Cardiac muscle cell (in vitro differentiated cells and primary cell): ENCODE measurements around the gene PI16. TPM values are rescaled to one million over a fixed set of nuclear protein-coding genes. Genes with fewer than 3 reads are reported as not detected.

ENCODE experiments used
- DNase-seq, 2 donors: peaks; one replicate each; pipeline versions ENCODE4 v3.0.0 to v3.0.0-alpha.2; 2010 to 2017; ENCODE audit warnings: low read depth in 1 of 2, low spot score in 1 of 2
- H3K27ac ChIP-seq: fragments of 200-600 bp; sonication (generic); 2 replicates; pipeline ENCODE4 v1.5.1; 2016
- H3K27me3 ChIP-seq: fragments of 200-600 bp; sonication (generic); 2 replicates; pipeline ENCODE4 v1.6.0; 2016; ENCODE audit warnings: control low read depth
- H3K36me3 ChIP-seq: fragments of 200-600 bp; sonication (generic); 2 replicates; pipeline ENCODE4 v1.5.1; 2016; ENCODE audit warnings: control low read depth
- H3K4me1 ChIP-seq: fragments of 200-600 bp; sonication (generic); 2 replicates; pipeline ENCODE4 v1.8.1; 2017; ENCODE audit warnings: low read depth, mild to moderate bottlenecking, mixed run types
- H3K4me3 ChIP-seq: fragments of 200-600 bp; sonication (generic); 2 replicates; pipeline ENCODE4 v1.5.1; 2016; ENCODE audit warnings: mild to moderate bottlenecking
- H3K9me3 ChIP-seq: fragments of 200-600 bp; sonication (generic); 2 replicates; pipeline ENCODE4 v1.5.1; 2017; ENCODE audit warnings: low read depth, mild to moderate bottlenecking, control low read depth
- CTCF ChIP-seq: IDR thresholded peaks from 2 replicates; pipeline ENCODE4 v1.5.1; 2012; ENCODE audit warnings: low read depth, mild to moderate bottlenecking, low read length
- polyA plus RNA-seq: library from polyadenylated mRNA; unstranded; fragments of >200 nt; fragmentation: Nextera tagmentation; extraction: Ambion mirVana; gene quantifications from 2 replicates; pipeline ENCODE4 v1.2.1, GENCODE V29; 2016
- total RNA-seq: library from RNA; depleted of rRNA; stranded (reverse); fragments of >200 nt; gene quantifications from 2 replicates; pipeline ENCODE4 v1.2.3, GENCODE V29; 2016

The PI16 gene
- total and polyA plus RNA-seq, 2 experiments from 2014 or later = 0.37 TPM; not detected in 1

- H3K27ac ChIP-seq = no peak overlapping the region
- no peaks in the 10 kb centered on the region for H3K9me3 ChIP-seq
- DNase-seq = no peak
Observed at GRCh38 chr6:36983538-36983937, 29.0 kb downstream of the PI16 start.

GRCh38 chr6:36984581-36985416, 30.3 kb downstream of the PI16 start:
- no peaks in the 10 kb centered on the region for H3K27me3 ChIP-seq
- no peaks in the 10 kb centered on the region for H3K9me3 ChIP-seq
- peak overlapping the region; percentile 87 for H3K4me3 ChIP-seq
- no peaks in the 10 kb centered on the region for H3K36me3 ChIP-seq
- TF ChIP-seq CTCF = no peak
- H3K27ac ChIP-seq = peak overlapping the region; percentile 98
- peak; percentile 54 to 78 for DNase-seq
- H3K4me1 ChIP-seq = peaks cover 34% of the 10 kb centered on the region

More at GRCh38 chr6:36983538-36983937, 29.0 kb downstream of the PI16 start:
- TF ChIP-seq CTCF = no peak
- Histone ChIP-seq H3K4me1 (peaks cover 39% of the 10 kb centered on the region), H3K4me3 (no peak overlapping the region), H3K27me3 (no peaks in the 10 kb centered on the region), H3K36me3 (no peaks in the 10 kb centered on the region)

- no peak for TF ChIP-seq CTCF
- no peaks in the 10 kb centered on the region for H3K27me3 ChIP-seq
- peak overlapping the region; percentile 98 for H3K27ac ChIP-seq
- H3K4me1 ChIP-seq = peaks cover 29% of the 10 kb centered on the region
- H3K9me3 ChIP-seq = no peaks in the 10 kb centered on the region
- peak overlapping the region; percentile 87 for H3K4me3 ChIP-seq
- no peaks in the 10 kb centered on the region for H3K36me3 ChIP-seq
- DNase-seq = no peak
Observed at GRCh38 chr6:36985417-36985807, 30.9 kb downstream of the PI16 start.

- DNase-seq = peak; percentile 93 to 94
- no peak for TF ChIP-seq CTCF
- peak within 1 kb of the TSS; percentile 87 for H3K4me3 ChIP-seq
- H3K27me3 ChIP-seq = no peaks in the 10 kb centered on the region
- peak within 1 kb of the TSS; percentile 98 for H3K27ac ChIP-seq
- no peaks in the 10 kb centered on the region for H3K9me3 ChIP-seq
- no peaks in the 10 kb centered on the region for H3K36me3 ChIP-seq
- peaks cover 23% of the 10 kb centered on the region for H3K4me1 ChIP-seq
Observed at GRCh38 chr6:36985808-36986703, 31.5 kb downstream of the PI16 start, which contains the start of gene MTCH1. TSS of gene MTCH1 (minus strand) at chr6:36986196. CDS start at chr6:36986173, 23 bp downstream.

- no peak for TF ChIP-seq CTCF
- no peaks in the 10 kb centered on the region for H3K27me3 ChIP-seq
- no peak for DNase-seq
- peak overlapping the region; percentile 98 for H3K27ac ChIP-seq
- peak overlapping the region; percentile 87 for H3K4me3 ChIP-seq
- peaks cover 16% of the 10 kb centered on the region for H3K4me1 ChIP-seq
- no peaks in the 10 kb centered on the region for H3K9me3 ChIP-seq
- no peaks in the 10 kb centered on the region for H3K36me3 ChIP-seq
Observed at GRCh38 chr6:36986704-36987047, 32.1 kb downstream of the PI16 start.
